ENCODE measurements around the gene UPF3B. TPM values are rescaled to one million over a fixed set of nuclear protein-coding genes. Genes with fewer than 3 reads are reported as not detected.

Gene UPF3B
- total and polyA plus RNA-seq, 10 of the 15 experiments (the other 5 are each of a cell fraction or from before 2014, with no cell fraction given): 5.7 to 35.3 (median 22.1) TPM

DNA sequence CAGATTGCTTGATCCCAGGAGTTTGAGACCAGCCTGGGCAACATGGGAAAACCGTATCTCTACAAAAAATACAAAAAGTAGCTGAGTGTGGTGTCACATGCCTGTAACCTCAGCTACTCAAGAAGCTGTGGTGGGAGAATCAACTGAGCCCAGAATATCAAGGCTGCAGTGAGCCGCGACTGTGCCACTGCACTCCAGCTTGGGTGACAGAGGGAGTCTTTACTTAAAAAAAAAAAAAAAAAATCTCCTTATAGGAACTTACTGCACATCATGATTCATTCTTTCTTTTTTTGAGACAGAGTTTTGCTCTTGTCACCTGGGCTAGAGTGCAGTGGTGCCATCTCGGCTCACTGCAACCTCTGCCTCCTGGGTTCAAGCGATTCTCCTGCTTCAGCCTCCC, 24.3 kb downstream of the UPF3B start:
- ChIA-PET SMC1A (ENCODE audit: uncharacterized antibody, unreplicated experiment) (interaction anchor here (0.6 kb wide), 1 partner anchor 100 kb away, joined by 3 read pairs; no protein-coding TSS in a partner anchor), RAD21 (ENCODE audit: unreplicated experiment) (no interaction called here), CTCF (no interaction called here), POLR2A (interaction anchor here (0.6 kb wide), 1 partner anchor 52 kb away, joined by 3 read pairs; no protein-coding TSS in a partner anchor)
- DNase-seq (ENCODE audit: low read depth, low spot score): no peak
- Histone ChIP-seq H3K27ac (ENCODE audit: control insufficient read depth, insufficient read depth) (no peak overlapping the region), H3K4me2 (ENCODE audit: control insufficient read depth, insufficient read depth) (no peak overlapping the region), H3K9ac (ENCODE audit: control insufficient read depth, insufficient read depth, low read length) (no peak overlapping the region), H2AFZ (ENCODE audit: control insufficient read depth, low read depth, low read length) (no peak overlapping the region), H3K4me3 (no peak overlapping the region), H4K20me1 (ENCODE audit: control insufficient read depth, insufficient read depth) (no peaks in the 10 kb centered on the region), H3K9me3 (replicated peaks; ENCODE audit: control insufficient read depth, insufficient read depth, low read length) (no peaks in the 10 kb centered on the region), H3K27me3 (replicated peaks in 1 of 2; ENCODE audit: control insufficient read depth in 2 of 2, insufficient read depth in 2 of 2, low read length in 1 of 2) (no peaks in the 10 kb centered on the region), H3K79me2 (ENCODE audit: control insufficient read depth, insufficient read depth, low read length) (no peaks in the 10 kb centered on the region), H3K36me3 (ENCODE audit: control insufficient read depth in 2 of 2, insufficient read depth in 2 of 2, low read length in 1 of 2) (no peaks in the 10 kb centered on the region; a peak in 1 of 4 replicates), H3K4me1 (ENCODE audit: control insufficient read depth, insufficient read depth, low read length) (no peaks in the 10 kb centered on the region)
- 94% methylated on average over 5 of the region's 5 CpGs for WGBS (ENCODE audit: insufficient coverage, insufficient replicate concordance, low lambda C conversion rate, missing lambda C conversion rate)
- no TSS peak for BruUV-seq (replicated peaks)
- no peak for FAIRE-seq
- in situ Hi-C loops (cut with MboI): no loop called here
- intact Hi-C loops (cut with micrococcal nuclease; ENCODE audit: unreplicated experiment): no loop called here
- TF ChIP-seq, protein P1, sequence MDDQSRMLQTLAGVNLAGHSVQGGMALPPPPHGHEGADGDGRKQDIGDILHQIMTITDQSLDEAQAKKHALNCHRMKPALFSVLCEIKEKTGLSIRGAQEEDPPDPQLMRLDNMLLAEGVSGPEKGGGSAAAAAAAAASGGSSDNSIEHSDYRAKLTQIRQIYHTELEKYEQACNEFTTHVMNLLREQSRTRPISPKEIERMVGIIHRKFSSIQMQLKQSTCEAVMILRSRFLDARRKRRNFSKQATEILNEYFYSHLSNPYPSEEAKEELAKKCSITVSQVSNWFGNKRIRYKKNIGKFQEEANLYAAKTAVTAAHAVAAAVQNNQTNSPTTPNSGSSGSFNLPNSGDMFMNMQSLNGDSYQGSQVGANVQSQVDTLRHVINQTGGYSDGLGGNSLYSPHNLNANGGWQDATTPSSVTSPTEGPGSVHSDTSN (IDR thresholded peaks at IDR 0.05; ENCODE audit: insufficient replicate concordance, low read depth, low read length): no peak
- TF ChIP-seq USF1 (IDR thresholded peaks at IDR 0.05; ENCODE audit: borderline replicate concordance, extremely low read length, insufficient read depth, low read depth, low read length): no peak
- no peak for TF ChIP-seq NR2C2 (IDR thresholded peaks at IDR 0.05; ENCODE audit: borderline replicate concordance, control insufficient read depth, insufficient read length, low read depth)
- TF ChIP-seq, protein P2, sequence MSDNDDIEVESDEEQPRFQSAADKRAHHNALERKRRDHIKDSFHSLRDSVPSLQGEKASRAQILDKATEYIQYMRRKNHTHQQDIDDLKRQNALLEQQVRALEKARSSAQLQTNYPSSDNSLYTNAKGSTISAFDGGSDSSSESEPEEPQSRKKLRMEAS (IDR thresholded peaks at IDR 0.05; ENCODE audit: low read depth, low read length): no peak
- ATAC-seq: no peak
